ENCODE measurements around the gene CARNS1.

- TF ChIP-seq CTCF (conservative IDR thresholded peaks at IDR 0.05) (no peak), ZFX (IDR thresholded peaks at IDR 0.05) (no peak)
Measured at GRCh38 chr11:67375320-67376055, 40.0 kb upstream of the CARNS1 start.
